Peyer's patch (tissue), 4 donors: Measurements from ENCODE around the gene BRD8. TPM values are rescaled to one million over a fixed set of nuclear protein-coding genes. Genes with fewer than 3 reads are reported as not detected.
"Not testable (repeated sequence)": the region's sequence is repeated elsewhere in the genome, so short reads cannot be mapped to it uniquely, and the experiment has no call there.

Experiments
- DNase-seq, 3 donors: peaks; one replicate each; pipeline ENCODE4 v3.0.0-alpha.2; 2017 to 2019
- H3K27ac ChIP-seq, 4 donors: fragments of 200-600 bp; sonication (generic); one replicate each; pipeline ENCODE4 v1.5.1; 2016 to 2019
- H3K27me3 ChIP-seq, 2 donors: fragments of 200-600 bp; sonication (generic); one replicate each; pipeline ENCODE4 v1.5.1; 2019
- H3K36me3 ChIP-seq, 3 donors: fragments of 200-600 bp; sonication (generic); one replicate each; pipeline ENCODE4 v1.5.1; 2016 to 2019
- H3K4me1 ChIP-seq, 4 donors: fragments of 200-600 bp; sonication (generic); one replicate each; pipeline ENCODE4 v1.5.1; 2016 to 2019
- H3K4me3 ChIP-seq, 4 donors: fragments of 200-600 bp; sonication (generic); 1 replicate in 3 of 4; 2 replicates in 1 of 4; pipeline ENCODE4 v1.5.1; 2016 to 2019; ENCODE audit warnings: mild to moderate bottlenecking in 1 of 4
- H3K9me3 ChIP-seq, 4 donors: fragments of 200-600 bp; sonication (generic); one replicate each; pipeline ENCODE4 v1.5.1; 2016 to 2019; ENCODE audit warnings: mild to moderate bottlenecking in 1 of 4
- CTCF ChIP-seq, 6 experiments: fragments of 450-650 bp in 4 of 6; fragments of 200-600 bp in 2 of 6; sonication (generic) in 1 of 6; IDR thresholded peaks; one replicate each; pipeline ENCODE4 v1.5.1; 2017 to 2019; ENCODE audit warnings: antibody characterized with exemption in 6 of 6, mild to moderate bottlenecking in 3 of 6, moderate library complexity in 1 of 6
- POLR2A ChIP-seq, 2 donors: fragments of 450-650 bp; IDR thresholded peaks; one replicate each; pipeline ENCODE4 v1.5.1; 2017; ENCODE audit warnings: antibody characterized with exemption in 2 of 2, mild to moderate bottlenecking in 2 of 2, moderate library complexity in 2 of 2
- total RNA-seq, 4 donors: library from RNA; depleted of rRNA; stranded (reverse); fragments of >200 nt; gene quantifications; one replicate each; pipeline ENCODE4 v1.1.0, GENCODE V29; 2016

The BRD8 gene
- total RNA-seq, 4 donors from 2014 or later, result 42.2 to 130 (median 70.8) TPM

GRCh38 chr5:138213161-138214029, 35.0 kb upstream of the BRD8 start, which contains the start of gene CDC23:
TSS of gene CDC23 (minus strand) at chr5:138213323. CDS start at chr5:138213312, 11 bp downstream.
- H3K27ac ChIP-seq, result peak within 1 kb of the TSS; percentile 74 to 82 (median 78)
- no peaks in the 10 kb centered on the region for H3K27me3 ChIP-seq
- DNase-seq, result peak; percentile 89 to 97 (median 90)
- H3K4me1 ChIP-seq, result peaks cover 0 to 17% (median 4%) of the 10 kb centered on the region in 4 donors
- H3K9me3 ChIP-seq, result no peaks in the 10 kb centered on the region
- TF ChIP-seq POLR2A (IDR thresholded peaks at IDR 0.05) (peak in 1 of 2 donors; percentile 26), CTCF (IDR thresholded peaks at IDR 0.05) (no peak)
- peak within 1 kb of the TSS; percentile 84 to 99 (median 94) for H3K4me3 ChIP-seq
- no peaks in the 10 kb centered on the region for H3K36me3 ChIP-seq

- Histone ChIP-seq H3K4me3 (peak overlapping the region; percentile 84 to 99 (median 94)), H3K9me3 (no peaks in the 10 kb centered on the region), H3K36me3 (no peaks in the 10 kb centered on the region), H3K4me1 (peaks cover 0 to 17% (median 4%) of the 10 kb centered on the region in 4 donors), H3K27me3 (no peaks in the 10 kb centered on the region), H3K27ac (peak overlapping the region; percentile 74 to 82 (median 78))
- DNase-seq, result peak in 1 of 3 donors; percentile 49
- TF ChIP-seq POLR2A (IDR thresholded peaks at IDR 0.05) (no peak), CTCF (IDR thresholded peaks at IDR 0.05) (no peak)
These were observed 34.4 kb upstream of the BRD8 start for GRCh38 chr5:138212828-138213160.

GRCh38 chr5:138210985-138211384, 32.6 kb upstream of the BRD8 start:
- TF ChIP-seq POLR2A (IDR thresholded peaks at IDR 0.05) (no peak), CTCF (IDR thresholded peaks at IDR 0.05) (no peak)
- Histone ChIP-seq H3K27ac (no peak overlapping the region), H3K4me1 (peaks cover 0 to 17% (median 4%) of the 10 kb centered on the region in 4 donors), H3K36me3 (peaks cover 0 to 8% (median 0%) of the 10 kb centered on the region in 3 donors), H3K4me3 (no peak overlapping the region), H3K9me3 (no peaks in the 10 kb centered on the region), H3K27me3 (no peaks in the 10 kb centered on the region)
- no peak for DNase-seq

- H3K36me3 ChIP-seq, result peaks cover 0 to 82% (median 0%) of the 10 kb centered on the region in 3 donors
- not testable (repeated sequence) for H3K9me3 ChIP-seq, H3K27ac ChIP-seq, H3K27me3 ChIP-seq, H3K4me3 ChIP-seq, H3K4me1 ChIP-seq, DNase-seq
These were observed 15.4 kb upstream of the BRD8 start for GRCh38 chr5:138193859-138194258.

GRCh38 chr5:138192826-138193225, 14.4 kb upstream of the BRD8 start:
- Histone ChIP-seq H3K36me3 (peaks cover 0 to 84% (median 0%) of the 10 kb centered on the region in 3 donors), H3K27me3 (no peaks in the 10 kb centered on the region), H3K27ac (no peak overlapping the region), H3K4me1 (no peaks in the 10 kb centered on the region), H3K9me3 (no peaks in the 10 kb centered on the region), H3K4me3 (no peak overlapping the region)
- TF ChIP-seq CTCF (IDR thresholded peaks at IDR 0.05) (no peak), POLR2A (IDR thresholded peaks at IDR 0.05) (no peak)
- no peak for DNase-seq

- Histone ChIP-seq H3K4me1 (no peaks in the 10 kb centered on the region), H3K27me3 (no peaks in the 10 kb centered on the region), H3K36me3 (peaks cover 0 to 88% (median 0%) of the 10 kb centered on the region in 3 donors), H3K4me3 (no peak overlapping the region), H3K9me3 (no peaks in the 10 kb centered on the region), H3K27ac (no peak overlapping the region)
- DNase-seq, result no peak
- TF ChIP-seq POLR2A (IDR thresholded peaks at IDR 0.05) (no peak), CTCF (IDR thresholded peaks at IDR 0.05) (no peak)
These were observed 10.2 kb upstream of the BRD8 start for GRCh38 chr5:138188626-138189025.
